ENCODE results near the gene DBH.

Gene DBH

DNA sequence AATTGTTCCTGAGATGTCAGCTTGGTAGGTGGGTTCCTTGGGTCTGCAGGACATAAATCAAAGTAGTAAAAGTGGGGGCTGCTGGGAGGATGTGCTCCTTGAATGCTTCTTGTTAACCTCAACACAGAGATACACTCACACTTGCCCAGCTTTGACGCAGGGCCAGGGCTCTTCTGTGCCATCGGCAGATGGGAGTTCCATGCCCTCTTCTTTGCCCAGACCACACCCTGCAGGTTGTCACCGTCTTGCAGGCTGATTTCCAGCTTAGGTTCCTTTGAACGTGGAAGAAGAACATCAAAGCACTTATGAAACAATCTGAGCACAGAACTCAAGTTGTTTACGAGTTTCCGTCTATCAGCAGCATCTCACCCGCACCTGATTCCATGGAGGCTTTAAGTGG lies 11.0 kb downstream of the DBH start:
- DNase-seq = no peak

DNA sequence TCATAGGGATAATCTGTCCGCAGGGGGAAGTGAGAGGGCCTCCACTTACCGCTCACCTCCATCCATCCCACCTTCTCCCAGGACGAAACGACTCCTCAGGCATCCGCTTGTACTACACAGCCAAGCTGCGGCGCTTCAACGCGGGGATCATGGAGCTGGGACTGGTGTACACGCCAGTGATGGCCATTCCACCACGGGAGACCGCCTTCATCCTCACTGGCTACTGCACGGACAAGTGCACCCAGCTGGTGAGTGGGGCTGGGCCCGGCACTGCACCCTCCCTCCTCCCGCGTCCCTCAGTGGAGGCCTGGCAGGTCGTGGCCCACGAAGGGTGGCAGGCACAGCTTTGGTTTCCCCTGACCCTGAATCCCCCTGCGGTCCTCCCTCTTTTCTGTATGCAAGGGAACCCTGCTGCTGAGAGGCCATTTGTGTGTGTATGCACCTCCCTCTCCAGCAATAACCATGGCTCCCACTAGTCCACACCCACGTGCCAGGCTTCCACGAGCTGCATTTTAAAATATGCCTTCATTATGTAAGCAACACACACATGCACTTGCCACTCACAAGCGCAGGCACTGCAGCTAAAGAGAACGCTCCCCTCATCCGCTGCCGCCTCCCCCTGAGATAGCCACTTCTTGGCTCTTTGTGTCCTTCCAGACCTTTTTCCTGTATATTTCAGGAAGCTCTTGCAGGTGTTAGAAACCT lies 11.8 kb downstream of the DBH start:
- DNase-seq = no peak

DNA sequence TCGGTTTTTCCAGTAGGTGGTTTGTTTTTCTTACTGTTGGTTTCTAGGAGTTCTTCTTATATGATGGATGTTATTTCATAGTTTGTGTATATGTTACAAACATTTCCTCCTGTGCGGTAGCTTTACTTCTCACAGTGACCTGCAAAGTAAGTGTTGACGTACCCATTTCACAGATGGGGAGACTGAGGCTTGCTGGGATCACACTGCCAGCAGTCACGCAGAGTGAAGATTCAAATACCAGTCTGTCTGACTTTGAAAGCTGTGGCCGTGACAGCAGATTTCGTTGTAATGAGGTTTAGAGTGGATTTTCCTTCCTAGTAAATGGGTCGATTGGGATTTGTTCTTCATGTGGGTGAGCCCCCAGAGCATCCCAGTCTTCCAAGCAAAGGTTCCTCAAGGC lies 13.0 kb downstream of the DBH start:
- DNase-seq = no peak

DNA sequence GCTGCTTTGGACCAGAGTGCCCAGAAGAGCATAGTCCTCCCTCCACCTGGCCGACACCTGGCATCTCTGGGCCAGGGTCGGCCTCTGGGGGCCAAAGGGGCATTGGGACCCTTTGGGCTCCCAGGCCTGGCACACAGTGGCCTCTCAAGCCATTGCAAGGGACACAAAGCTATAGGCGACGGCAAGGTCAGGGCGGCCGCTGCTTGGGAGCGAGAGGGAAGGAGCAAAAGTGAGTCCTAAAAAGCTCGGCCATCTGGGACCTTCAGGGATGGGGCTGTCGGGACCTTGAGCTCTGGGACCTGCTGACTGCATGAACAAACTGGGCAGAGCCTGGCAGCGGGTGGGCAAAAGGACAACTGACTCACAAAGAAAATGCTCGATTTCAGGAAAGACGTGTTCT lies 13.9 kb downstream of the DBH start:
- DNase-seq = no peak

DNA sequence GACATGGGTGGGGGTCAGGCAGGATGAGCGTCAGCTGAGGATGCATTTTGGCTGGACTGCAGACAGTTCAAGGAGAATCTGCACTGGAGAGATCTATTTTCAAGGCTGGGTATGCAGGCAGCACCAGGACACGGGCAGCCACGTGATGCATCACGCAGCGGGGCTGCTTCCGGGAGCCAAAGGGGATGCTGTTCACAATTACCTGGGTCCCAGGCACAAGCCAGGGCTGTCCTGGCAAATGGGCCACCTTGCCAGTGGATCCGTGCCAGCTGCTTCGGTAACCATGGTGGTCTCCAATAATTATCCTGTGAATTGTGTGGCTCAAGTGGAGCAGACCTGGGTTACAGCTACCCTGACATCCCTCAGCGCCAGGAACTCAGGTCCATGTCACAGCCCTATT lies 17.5 kb downstream of the DBH start:
- no peak for DNase-seq

DNA sequence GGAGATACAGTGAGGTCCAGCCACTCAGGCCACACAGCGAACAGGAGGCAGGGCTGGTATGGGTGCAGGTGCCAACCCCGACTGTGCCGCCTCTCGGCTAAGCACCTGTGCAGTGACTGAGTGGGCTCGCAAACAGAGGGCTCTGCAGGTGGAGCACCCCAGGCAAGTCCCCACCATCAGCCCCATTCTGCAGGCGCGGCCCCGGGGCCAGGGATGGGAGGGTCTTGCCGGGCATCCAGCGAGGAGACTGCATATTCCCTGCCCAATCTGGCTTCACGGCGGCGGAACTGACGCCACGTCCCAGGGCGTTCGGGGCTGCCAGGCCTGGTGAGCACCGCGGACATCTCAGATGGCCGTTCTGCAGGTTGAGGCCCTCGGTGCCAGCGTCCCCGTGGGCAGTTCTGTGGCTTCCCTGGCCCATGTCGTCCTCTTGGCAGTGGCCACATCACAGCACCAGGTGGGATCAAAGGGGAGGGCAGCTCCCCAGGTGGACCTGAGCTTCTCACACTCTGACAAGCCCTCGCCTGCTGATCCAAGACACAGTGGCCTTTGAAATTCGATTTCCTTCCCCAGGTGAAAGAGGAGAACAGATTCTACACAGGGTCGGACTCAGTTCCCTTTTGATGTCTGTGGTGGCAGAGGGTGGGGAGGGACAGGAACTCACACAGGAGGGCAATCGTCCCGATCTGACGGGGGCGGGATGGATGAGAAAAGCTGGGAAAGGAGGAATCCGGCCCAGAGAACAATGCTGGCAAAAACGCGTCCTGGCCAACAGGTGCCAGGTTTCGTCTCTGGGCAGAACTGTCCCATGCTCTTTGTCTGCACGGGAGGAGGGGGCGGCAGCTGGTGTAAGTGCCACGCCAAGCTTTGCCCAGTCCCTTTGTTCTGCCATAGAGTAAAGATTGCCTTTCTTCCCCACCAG lies 18.8 kb downstream of the DBH start:
- DNase-seq = no peak

DNA sequence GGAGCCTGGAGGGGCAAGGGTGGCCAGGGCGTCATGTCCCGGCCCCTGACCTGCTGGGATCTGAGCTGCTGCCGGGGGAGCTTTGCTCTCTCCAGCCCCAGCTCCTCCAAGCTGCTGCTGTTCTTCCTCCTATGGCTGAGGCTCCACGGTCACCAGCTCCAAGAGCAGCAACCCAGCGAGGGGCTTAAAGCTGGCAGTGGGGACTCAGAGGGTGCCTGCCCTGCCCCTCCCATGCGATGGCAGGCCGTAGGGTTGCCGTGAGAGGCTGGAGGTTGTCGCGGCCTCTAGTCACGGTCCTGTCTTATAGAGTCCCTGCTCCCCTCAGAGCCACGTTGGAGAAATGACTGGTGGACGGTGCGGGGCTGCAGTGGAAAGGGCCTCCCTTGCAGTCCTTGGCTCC lies 19.5 kb downstream of the DBH start:
- no peak for DNase-seq

DNA sequence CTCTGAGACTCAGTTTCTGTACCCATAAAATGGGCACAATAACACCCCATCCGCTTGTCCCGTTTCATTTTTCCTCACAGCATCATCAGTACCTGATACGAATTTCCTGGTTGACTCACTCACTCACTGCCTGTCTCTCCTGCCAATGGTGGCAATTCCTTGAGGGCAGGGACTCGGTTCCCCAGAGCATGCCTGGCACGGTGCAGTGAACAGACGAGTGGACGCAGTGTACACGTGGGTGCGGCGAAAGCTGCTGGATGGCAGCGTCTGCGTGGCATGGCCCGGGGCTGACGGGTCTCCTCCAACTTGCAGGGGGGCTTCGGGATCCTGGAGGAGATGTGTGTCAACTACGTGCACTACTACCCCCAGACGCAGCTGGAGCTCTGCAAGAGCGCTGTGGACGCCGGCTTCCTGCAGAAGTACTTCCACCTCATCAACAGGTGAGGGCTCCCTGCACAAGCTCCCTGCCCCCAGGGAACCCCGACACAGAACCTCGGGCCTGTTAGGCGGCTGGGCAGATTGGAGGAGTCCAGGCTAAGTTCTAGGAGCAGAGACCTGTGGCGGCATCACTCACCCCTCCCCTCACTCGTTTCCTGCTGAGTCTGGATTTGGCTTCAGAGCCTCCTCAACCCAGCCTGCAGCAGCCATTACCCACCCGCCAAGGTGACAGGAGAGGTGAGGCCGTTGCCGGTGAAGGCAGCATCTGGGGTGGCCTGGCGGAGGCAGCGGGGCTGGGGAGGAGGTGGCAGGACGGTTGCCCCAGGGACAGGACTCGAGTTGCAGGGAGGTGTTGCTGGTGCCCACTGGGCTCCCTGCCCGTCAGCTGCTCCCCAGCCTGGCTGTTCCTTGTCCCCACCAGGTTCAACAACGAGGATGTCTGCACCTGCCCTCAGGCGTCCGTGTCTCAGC lies 20.3 kb downstream of the DBH start:
- no peak for DNase-seq

DNA sequence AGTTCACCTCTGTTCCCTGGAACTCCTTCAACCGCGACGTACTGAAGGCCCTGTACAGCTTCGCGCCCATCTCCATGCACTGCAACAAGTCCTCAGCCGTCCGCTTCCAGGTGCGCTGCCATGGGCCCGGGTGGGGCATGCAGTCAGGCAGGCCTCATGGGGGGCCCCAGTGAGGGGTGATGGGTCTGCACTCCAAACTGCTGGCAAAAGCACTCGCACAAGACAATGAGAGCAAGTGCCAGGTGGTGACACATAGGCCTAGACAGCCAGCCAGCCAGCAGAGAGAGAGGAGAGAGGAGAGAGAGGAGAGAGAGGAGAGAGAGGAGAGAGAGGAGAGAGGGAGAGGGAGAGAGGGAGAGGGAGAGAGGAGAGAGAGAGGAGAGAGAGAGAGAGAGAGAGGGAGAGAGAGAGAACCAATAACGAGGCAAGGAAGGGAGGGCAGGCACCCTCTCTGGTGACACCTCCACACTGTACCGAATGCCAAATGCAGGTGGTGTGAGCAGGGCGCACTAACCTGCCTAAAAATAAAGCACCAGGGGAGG lies 21.0 kb downstream of the DBH start:
- no peak for DNase-seq

DNA sequence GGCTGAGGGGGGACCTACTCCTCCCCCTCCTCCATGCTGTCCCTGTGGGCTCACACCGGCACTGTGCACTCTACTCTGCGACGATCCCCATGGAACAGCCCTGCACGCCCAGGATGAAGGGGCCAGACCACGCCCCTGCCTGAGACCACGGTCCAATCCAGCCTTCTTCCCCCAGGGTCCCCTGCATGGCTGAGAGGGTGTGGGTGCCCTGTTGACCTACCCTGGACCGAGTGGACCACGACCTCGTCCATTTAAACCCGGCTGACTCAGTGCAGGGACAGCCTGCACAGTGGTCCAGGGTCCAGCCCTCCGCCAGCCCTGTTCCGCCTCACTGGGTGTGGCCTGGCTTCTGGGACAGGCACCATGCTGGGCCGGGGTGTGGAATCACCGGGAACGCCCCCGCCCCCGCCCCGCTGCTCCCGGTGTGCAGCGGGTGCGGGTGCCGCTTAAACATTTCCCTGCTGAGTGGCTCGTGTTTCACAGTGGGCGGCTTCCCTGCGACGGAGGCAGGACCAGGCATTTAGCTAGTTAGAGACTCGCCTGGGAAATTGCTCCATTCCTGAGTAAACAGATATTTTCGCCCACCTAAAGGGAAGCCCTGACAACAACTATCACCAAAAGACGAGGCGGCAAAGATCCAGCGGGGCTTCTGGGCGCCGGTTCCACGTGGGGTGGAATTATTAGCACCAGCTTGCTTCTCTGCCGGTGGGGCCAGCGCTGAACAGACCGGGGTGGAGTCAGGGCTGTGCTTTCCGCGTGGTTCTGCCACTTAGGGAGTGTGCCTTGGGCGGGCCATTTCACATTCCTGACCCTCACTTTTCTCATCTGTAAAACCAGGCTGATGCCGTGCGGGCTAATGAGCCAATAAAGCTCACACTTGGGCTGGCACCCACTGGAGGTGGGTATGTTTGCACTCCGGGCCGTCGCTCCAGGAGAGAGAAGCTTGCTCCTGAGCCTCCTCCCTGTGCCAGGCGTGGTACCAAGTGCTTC lies 22.6 kb downstream of the DBH start:
- no peak for DNase-seq

DNA sequence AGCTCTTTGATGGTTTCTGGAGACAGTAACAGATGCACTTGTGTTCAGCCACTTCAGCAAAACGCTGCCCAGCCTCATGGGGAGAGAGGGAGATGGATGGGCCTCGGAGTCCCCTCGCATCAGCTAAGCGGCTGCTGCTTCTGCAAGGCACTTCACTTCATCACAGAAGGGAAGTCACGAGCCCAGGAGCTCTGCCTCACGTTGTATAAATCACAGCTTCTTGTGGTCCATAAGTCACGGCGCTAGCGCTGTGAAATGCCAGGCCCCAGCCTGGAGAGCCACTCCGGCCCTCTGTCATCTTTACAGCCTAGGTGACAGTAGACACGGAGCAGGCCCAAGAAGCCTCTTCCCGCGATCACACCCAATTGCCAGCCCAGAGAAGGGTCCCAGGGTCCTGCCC lies 23.4 kb downstream of the DBH start:
- DNase-seq = no peak

DNA sequence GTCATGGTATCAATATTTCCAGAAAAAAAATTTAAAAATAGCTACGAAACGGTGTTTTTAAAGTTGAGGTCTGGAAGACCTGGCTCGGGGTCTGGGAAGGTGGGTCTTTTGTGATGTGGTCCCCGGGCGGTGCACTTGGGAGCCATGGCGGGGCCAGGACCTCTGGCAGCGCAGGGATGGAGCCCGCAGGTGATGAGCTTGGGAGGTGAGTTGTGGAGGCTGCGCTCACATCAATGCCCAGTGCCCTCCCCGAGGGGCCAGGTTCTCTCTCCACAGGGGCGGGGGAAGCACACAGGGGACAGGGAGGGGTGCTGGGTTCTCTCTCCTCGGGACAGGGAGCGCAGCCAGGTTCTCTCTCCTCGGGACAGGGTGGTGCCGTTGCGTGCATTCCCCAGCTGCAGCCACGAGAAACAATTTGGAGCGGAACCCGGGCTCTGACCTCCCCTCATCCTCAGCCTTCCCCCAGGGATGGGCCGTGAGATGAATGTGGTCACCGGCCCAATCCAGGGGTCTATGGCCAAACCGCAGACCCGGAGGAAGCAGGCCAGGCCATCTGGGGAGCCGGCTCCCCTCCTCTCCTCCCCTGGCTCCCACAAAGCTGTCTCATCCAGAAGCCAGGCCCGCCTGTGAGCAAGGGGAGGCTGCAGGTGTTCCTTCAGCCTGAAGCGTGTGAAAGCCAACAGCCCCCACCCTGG lies 25.8 kb downstream of the DBH start:
- DNase-seq = no peak

DNA sequence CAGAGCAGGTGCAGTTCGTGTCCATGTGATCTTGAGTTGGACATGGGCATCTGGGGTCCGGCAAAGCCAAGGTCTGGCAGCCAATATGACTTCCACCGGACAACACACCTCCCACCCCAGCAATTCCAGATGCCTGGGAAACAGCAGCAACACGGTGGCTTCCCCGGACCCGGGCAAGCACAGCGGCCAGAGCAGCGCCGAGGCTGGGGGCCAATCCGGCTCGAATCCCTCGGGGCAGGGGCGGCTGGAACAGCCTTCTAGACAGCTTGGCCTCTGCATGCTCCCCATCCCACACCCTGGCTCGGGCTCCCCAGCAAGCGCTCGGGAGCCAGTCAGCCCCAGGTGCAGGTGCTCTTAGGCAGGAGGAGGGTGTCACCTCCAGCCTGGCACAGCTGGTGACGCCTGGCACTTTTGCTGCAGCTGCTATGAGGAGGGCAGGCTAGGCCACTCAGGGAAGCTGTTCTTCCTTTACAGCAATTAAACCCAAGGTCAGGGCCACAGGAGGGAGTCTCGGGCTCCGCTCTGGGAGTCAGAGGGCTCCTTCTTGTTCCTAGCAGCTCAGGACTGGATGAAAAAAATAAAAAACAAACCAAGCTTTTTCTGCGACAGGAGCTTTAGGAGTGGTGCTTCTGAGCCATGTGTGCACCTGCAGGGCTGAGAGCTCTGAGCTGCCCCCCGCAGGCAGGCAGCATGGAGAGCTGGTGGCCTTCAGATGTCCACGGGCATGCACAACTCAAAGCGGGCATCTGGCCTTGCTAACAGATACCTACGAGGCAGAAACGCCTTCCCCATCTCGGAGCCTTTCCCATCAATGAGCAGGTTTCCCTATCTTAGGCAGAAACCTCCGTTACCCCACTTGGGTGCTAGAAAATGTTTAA lies 28.2 kb downstream of the DBH start:
- no peak for DNase-seq

DNA sequence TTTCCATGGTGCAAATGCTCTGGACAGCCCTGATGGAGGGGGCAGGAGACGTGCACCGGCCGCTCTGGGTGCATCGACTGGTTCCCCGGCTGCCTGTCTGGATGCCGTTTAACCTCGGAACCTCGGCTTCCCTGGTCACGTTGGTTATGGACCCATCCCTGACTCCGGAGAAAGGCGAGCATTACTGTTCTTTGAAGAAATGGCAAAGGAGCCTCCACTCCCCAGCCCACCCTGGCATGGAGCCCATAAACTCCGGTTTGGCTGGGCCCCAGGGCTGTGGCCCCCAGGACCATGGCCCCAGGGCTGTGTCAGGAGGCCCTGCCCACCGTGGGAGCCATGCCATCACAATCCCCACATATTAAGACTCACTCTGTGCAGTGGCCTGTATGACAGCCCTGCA lies 28.9 kb downstream of the DBH start:
- no peak for DNase-seq

DNA sequence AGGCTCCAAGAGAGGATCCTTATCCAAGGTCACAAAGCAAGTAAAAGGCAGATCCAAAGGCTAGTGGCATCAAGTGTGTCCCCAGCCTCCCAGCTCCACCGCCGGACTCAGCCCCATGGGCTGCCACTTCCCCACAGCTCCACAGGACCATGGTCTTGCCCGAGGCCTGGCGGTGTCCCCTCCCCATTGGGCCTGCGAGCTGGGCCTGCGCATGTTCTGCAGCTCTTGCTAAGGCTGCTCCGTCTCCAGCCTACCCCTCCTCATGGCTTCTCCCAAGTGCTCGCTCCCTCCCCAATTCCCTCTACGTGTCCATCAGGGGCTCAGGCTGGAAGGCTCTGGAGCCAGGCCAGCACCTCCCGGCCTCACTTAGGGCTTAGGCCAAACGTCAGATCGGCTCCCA lies 29.4 kb downstream of the DBH start:
- no peak for DNase-seq

DNA sequence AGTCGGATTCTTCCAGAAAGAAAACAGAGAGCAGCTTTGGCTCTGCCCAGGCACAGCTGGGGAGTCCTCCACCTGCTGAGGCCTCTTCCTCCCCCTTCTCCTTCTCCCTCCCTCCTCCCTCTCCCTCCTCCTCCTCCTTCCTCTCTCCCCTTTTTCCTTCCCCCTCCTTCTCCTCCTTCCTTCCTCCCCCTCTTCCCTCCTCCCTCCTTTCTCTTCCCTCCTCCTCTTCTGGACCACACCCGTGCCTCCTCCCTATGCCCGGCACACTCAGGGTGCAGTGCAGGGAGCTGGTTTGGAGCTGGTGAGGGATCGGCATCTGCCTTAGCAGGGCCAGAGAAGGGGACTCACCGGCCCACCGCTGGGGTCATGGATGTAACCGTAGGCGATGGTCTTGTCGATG lies 30.2 kb downstream of the DBH start:
- DNase-seq = no peak

DNA sequence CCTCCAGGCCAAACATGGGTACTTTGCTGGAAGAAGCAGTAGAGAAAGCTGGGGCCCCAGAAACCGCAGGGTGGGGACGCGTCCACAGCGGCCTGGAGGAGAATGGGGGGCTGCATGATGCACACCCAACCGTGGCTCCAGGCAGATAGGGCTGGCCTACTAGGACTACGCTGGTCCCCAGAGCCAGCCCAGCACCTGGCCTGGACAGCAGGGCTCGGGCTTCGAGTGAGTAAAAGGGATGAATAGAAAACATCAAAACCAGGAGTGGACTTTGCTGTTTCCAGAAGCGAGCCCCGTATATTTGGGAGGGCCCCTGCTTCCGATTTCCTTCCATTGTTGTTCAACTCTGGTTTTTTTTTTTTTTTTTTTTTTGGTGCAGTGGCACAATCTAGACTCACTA lies 30.7 kb downstream of the DBH start:
- DNase-seq = no peak

DNA sequence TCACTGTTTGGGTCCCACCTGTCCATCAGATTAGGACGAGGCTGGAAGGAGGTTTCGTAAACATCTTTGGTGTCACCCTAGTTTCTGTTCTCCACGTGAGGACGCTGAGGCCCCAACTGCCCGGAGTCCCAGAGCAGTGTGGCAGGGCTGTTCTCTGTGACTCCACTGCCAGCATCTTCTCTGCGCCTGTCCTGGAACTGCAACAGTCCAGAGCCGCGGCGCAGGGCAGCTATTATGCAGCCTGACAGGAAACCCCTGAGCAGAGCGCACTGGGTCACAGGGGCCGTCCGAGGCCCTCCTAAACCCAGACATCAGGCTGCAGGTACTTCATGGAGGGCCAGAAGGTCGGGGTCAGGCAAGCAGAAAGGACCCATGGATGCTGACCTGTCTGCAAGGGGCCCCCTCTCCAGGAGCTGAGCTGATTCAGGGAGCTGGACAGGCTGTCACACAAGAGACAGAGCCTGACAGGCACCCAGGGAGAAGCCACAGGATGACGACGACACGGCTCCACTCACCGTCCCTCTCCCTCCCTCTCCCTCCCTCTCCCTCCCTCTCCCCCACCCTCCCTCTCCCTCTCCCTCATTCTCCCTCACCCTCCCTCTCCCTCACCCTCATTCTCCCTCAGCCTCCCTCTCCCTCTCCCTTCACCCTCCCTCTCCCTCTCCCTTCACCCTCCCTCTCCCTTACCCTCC lies 31.7 kb downstream of the DBH start:
- DNase-seq = no peak

DNA sequence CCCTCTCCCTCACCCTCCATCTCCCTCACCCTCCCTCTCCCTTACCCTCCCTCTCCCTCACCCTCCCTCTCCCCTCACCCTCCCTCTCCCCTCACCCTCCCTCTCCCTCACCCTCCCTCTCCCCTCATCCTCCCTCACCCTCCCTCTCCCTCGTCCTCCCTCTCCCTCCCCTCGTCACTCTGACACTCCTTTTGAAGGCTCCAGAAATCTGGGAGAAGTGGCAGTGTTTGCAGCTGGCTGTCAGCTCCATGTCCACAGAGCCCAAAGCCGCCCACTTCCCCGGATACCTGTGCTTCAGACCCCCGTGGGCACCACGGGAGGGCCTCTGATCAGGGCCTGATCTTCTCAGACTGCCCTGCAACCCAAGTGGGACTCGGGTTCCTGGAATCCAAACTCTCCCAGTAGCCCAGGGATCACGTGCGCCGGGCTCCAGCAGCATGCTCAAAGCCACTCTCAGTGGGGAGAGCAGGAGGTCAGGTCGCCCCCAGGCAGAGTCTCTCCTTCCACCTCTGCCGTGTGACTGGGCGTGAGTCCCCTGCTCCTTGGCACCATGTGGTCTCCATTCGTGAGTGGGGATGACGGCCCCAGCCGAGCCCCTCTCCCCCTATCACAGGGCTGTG lies 33.1 kb downstream of the DBH start:
- DNase-seq = no peak

All from SW 1271 (cell line).